HCT116 (cell line): Measurements from ENCODE around the gene TXNDC17.

Source experiments
- EZH2 ChIP-seq: fragments of 200-600 bp; sonication (generic); IDR thresholded peaks from 2 replicates; pipeline ENCODE4 v1.6.1; 2017; ENCODE audit warnings: antibody characterized with exemption, mixed run types
- EZH2phosphoT487 ChIP-seq: fragments of 200-600 bp; IDR thresholded peaks from 2 replicates; pipeline ENCODE4 v1.6.1; 2018; ENCODE audit warnings: antibody characterized with exemption, borderline replicate concordance
- MAX ChIP-seq: IDR thresholded peaks from 2 replicates; pipeline ENCODE4 v1.6.1; 2012
- POLR2A ChIP-seq: IDR thresholded peaks from 2 replicates; pipeline ENCODE4 v1.7.0; 2011; ENCODE audit warnings: borderline replicate concordance; ENCODE audit not compliant: insufficient read depth, insufficient read length; ENCODE audit errors: extremely low read depth
- POLR2AphosphoS5 ChIP-seq: IDR thresholded peaks from 2 replicates; pipeline ENCODE4 v1.6.1; 2011; ENCODE audit warnings: mild to moderate bottlenecking, low read depth, low read length, moderate library complexity
- SIN3A ChIP-seq: IDR thresholded peaks from 2 replicates; pipeline ENCODE4 v1.6.1; 2012; ENCODE audit warnings: low read depth
- ZBTB33 ChIP-seq: IDR thresholded peaks from 2 replicates; pipeline ENCODE4 v1.6.1; 2011; ENCODE audit warnings: mild to moderate bottlenecking, low read length, moderate library complexity; ENCODE audit not compliant: insufficient replicate concordance; ENCODE audit errors: extremely low read depth
- ZNF274 ChIP-seq: fragments of 200-500 bp; sonication (Bioruptor generic); IDR thresholded peaks from 2 replicates; pipeline ENCODE4 v1.6.1; 2014; ENCODE audit warnings: mild to moderate bottlenecking, low read depth, low read length, inconsistent platforms
- TF ChIP-seq, protein P1 (sequence below), 3 experiments: fragments of 200-600 bp in 1 of 3; sonication (generic) in 1 of 3; IDR thresholded peaks in 2 of 3; conservative IDR thresholded peaks in 1 of 3; 2 replicates each; pipeline ENCODE4 v1.5.1; 2012 to 2017; ENCODE audit warnings: low read depth in 2 of 3, low read length in 2 of 3, antibody characterized with exemption in 1 of 3, borderline replicate concordance in 1 of 3, control low read depth in 1 of 3, mild to moderate bottlenecking in 1 of 3, mixed read lengths in 1 of 3, mixed run types in 1 of 3, moderate library complexity in 1 of 3; ENCODE audit not compliant: insufficient read depth in 1 of 3

- TF ChIP-seq, protein P1, sequence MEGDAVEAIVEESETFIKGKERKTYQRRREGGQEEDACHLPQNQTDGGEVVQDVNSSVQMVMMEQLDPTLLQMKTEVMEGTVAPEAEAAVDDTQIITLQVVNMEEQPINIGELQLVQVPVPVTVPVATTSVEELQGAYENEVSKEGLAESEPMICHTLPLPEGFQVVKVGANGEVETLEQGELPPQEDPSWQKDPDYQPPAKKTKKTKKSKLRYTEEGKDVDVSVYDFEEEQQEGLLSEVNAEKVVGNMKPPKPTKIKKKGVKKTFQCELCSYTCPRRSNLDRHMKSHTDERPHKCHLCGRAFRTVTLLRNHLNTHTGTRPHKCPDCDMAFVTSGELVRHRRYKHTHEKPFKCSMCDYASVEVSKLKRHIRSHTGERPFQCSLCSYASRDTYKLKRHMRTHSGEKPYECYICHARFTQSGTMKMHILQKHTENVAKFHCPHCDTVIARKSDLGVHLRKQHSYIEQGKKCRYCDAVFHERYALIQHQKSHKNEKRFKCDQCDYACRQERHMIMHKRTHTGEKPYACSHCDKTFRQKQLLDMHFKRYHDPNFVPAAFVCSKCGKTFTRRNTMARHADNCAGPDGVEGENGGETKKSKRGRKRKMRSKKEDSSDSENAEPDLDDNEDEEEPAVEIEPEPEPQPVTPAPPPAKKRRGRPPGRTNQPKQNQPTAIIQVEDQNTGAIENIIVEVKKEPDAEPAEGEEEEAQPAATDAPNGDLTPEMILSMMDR (IDR thresholded peaks at IDR 0.05 in 2 of 3, conservative IDR thresholded peaks at IDR 0.05 in 1 of 3; ENCODE audit: borderline replicate concordance in 1 of 3, insufficient read depth in 1 of 3, low read depth in 2 of 3, low read length in 2 of 3): no peak
- TF ChIP-seq POLR2AphosphoS5: no peak
- TF ChIP-seq POLR2A: no peak
- no peak for TF ChIP-seq EZH2phosphoT487
- no peak for TF ChIP-seq MAX
- TF ChIP-seq SIN3A: no peak
- TF ChIP-seq EZH2: no peak
- no peak for TF ChIP-seq ZBTB33
- TF ChIP-seq ZNF274: no peak
Observed at GRCh38 chr17:6654841-6655731, 14.2 kb downstream of the TXNDC17 start.
